H4 (cell line): ENCODE measurements around the gene LYL1. TPM values are rescaled to one million over a fixed set of nuclear protein-coding genes. Genes with fewer than 3 reads are reported as not detected.

Experiments
- DNase-seq: peaks from one replicate; pipeline ENCODE4 v3.0.0-alpha.2; 2015; ENCODE audit warnings: low spot score
- total RNA-seq: library from RNA; depleted of rRNA; stranded (reverse); fragments of >200 nt; shearing (Covaris generic); gene quantifications from 2 replicates; pipeline ENCODE4 v1.2.3, GENCODE V29; 2014; rRNA removed

LYL1 gene
- total RNA-seq, 1 experiment from 2014 or later = not detected

DNA sequence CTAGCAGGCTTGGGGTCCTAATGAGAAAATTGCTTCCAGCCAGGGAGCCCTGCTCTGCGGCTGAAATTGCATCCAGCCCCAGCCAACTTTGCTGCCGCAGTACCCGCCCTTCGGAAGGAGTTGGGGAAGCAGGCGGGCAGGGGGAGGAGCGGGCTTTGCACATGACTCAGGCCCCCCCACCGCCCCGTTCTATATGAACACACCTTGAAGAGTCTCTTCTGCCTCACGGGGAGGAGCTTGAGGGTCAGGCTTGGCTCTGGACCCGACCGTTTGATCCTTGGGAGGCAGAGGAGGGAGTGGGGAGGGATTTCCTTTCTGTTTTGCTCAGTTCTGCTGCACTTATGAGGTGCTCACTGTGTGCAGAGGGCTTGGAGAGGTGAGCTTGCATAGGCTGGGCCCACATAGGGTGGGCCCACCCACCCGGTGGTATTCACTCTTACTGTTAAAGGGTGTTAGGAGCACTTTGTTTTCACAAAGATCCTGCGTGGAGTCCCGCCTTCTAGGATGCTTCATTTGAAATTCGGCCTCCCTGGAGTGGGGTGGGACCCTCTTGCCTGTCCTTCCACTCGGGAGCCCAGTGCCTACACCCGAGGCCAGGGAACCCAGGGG, 46.5 kb downstream of the LYL1 start:
- DNase-seq = peak; percentile 93

DNA sequence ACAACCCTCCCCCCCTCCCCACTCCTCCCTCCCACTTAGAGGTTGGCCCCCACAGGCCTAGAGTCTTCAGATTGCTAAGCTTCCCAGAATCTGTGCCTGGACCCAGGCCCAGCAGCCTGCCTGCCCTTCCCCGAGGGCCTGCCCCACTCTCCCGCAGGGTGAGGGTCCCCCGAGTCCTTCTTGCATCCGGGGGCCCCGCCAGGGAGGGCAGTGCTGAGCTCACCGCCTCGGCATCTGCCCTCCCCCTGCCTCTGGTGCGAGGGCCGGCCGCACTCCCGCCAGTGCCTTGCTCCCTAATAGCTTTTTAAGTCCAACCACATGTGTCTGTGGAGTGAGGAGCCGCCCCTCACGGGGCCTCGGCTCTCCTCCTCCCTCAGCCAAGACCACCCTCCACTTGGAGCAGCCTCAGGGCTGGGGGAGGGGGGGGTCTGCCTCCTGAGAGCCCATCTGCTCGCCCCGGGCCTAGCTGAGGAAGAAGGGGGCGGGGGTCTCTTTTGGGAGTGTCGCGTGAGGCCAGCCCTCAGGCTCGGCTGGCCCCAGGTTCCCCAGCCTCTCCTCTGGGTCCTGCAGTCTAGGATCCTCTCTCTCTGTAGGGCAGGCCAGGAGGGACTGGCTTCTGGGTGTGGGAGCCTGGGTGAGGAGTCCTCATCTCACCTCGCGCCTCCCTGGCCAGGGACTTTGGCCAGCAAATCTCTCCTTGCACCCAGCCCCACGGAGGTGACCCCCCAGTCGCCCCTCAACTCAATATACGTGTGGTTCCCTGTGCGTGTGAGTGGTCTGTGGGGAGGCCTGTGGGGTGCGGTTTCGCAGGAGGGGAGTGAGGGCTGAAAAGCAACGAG, 47.2 kb downstream of the LYL1 start:
- peak; percentile 90 for DNase-seq

- no peak for DNase-seq
Observed at GRCh38 chr19:13054626-13055212, 47.9 kb downstream of the LYL1 start.

DNA sequence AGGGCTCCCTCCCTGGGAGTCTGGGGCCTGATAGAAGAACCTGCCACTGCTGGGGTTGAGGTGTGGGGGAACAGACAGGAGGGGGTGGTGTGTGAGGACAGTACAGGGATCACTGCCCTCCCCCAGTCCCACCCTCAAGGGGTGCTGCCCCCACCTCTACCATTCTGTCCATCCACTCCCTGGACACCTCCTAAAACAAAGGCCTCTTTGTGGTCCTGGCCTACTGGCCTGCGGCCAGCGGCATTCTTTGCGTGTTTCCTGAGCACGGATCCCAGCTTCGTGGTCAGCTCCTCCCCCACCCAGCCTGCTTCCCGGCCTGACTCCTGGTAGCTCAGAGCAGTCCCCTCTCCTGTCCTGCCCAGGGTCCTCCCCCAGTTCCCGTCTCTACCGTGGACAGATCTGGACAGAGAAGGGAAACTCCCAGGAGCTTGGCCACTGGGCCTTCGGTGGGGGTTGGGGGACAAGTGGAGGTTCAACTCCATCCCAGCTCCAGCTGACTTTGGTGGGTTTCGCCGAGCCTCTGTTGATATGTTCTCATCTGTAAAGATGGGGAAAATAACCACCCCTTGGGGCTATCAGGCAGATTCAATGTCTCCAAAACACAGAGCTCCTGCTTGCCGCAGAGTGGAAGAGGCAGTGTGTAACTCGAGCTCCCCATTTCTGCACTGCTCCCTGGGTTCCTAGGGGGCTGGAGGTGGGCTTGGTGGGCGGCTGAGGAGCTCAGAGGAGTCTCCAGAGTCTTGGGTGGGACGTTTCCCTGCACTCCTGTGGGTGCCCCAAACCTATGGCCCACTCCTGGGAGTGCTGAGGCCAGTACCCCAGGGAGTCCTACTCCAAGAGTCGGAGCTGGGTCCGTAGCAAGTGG, 48.7 kb downstream of the LYL1 start:
- DNase-seq = peak; percentile 96

GRCh38 chr19:13053238-13053637, 49.4 kb downstream of the LYL1 start:
- no peak for DNase-seq

- DNase-seq = no peak
Observed at GRCh38 chr19:13052447-13053175, 50.0 kb downstream of the LYL1 start.

DNA sequence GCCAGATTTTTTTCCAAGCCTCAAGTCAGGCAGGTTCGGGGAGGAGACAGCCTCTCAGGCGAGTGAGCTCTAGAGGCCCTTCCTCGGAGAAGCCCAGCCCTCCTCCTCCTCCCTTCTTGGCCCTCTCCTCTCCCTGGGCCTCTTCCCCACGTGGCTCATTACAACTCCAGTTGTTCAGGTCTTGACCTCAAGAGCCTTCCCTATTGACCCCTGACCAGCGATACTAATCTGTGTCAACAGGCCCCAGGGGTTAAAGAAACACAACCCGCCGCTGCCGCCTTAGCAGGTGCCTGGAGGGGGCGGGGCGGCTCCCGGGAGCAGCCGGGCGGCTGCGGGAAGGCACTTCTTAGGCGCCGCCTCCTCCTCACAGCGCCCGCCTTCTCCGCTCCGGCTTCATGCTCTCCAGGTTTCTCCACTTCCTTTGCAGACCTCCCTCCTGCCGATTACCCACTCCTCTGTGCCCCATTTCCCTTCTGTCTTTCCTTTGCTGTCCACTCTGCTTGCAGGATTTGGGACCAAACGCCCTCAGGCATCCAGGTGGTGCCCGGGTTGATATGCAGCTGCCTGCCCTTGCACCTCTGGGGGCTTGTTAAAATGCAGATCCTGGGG, 51.0 kb downstream of the LYL1 start:
- no peak for DNase-seq

DNA sequence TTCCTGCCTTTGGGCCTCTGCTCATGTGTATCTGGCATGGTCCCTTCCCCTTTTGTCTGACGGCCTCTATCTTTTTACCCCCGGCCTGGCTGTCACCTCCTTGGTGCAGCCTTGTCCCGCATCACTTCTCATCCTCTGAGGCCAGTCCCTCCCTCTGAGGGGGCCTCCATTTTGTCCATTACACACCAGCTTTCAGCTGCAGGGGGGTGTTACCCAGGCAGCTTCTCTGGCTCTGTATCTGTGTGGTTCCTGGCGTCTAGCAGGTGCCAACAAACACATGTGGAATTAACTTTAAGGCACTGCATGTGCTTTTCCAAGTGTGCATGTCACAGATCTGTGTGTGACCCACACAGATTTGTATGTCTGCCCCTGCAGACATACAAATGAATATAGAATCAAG, 52.4 kb downstream of the LYL1 start:
- no peak for DNase-seq

Other genes starting within 250 kb of the LYL1 start
- gene DNASE2, start 221.4 kb downstream of the LYL1 start, total RNA-seq = 64.4 and 68.8 TPM in 2 replicates
- gene KLF1, start 215.7 kb downstream of the LYL1 start, total RNA-seq = not detected in 2 replicates
- 31.0 and 38.3 TPM in 2 replicates for gene GCDH, start 211.7 kb downstream of the LYL1 start, total RNA-seq
- 1.6 and 2.5 TPM in 2 replicates for gene SYCE2, start 183.6 kb downstream of the LYL1 start, total RNA-seq
- 59.4 and 90.9 TPM in 2 replicates for gene FARSA, start 169.1 kb downstream of the LYL1 start, total RNA-seq
- 1,463 and 1,526 TPM in 2 replicates for gene CALR, start 164.2 kb downstream of the LYL1 start, total RNA-seq
- gene RAD23A, start 157.0 kb downstream of the LYL1 start, total RNA-seq = 209 and 217 TPM in 2 replicates
- 46.3 and 47.4 TPM in 2 replicates for gene GADD45GIP1, start 145.6 kb downstream of the LYL1 start, total RNA-seq
- gene DAND5, start 133.3 kb downstream of the LYL1 start, total RNA-seq = 0.06 TPM in 1 of 2 replicates, not detected in the other
- 9.6 and 13.8 TPM in 2 replicates for gene NFIX, start 107.4 kb downstream of the LYL1 start, total RNA-seq
- 22.5 and 35.1 TPM in 2 replicates for gene TRMT1, start 13.9 kb upstream of the LYL1 start, total RNA-seq
- gene NACC1, start 15.4 kb upstream of the LYL1 start, total RNA-seq = 46.2 and 55.0 TPM in 2 replicates
- 68.5 and 94.4 TPM in 2 replicates for gene STX10, start 47.5 kb upstream of the LYL1 start, total RNA-seq
- gene IER2, start 47.6 kb upstream of the LYL1 start, total RNA-seq = 6.4 and 14.6 TPM in 2 replicates